GM23248 (cell line): ENCODE data around the gene OLFML3.

Source experiments
- EZH2 ChIP-seq: fragments of 200-600 bp; sonication (generic); IDR thresholded peaks from 2 replicates; pipeline ENCODE4 v1.6.1; 2018; ENCODE audit warnings: antibody characterized with exemption, mild to moderate bottlenecking; ENCODE audit not compliant: insufficient read depth, poor library complexity, severe bottlenecking
- EZH2phosphoT487 ChIP-seq: fragments of 200-600 bp; sonication (generic); IDR thresholded peaks from 2 replicates; pipeline ENCODE4 v1.6.1; 2018; ENCODE audit warnings: antibody characterized with exemption, moderate library complexity, mild to moderate bottlenecking, low read depth; ENCODE audit not compliant: insufficient read depth

GRCh38 chr1:113946112-113946511 lies 33.2 kb upstream of the OLFML3 start:
- TF ChIP-seq EZH2phosphoT487 (no peak), EZH2 (no peak)
